ENCODE measurements around the gene GJD3. TPM values are rescaled to one million over a fixed set of nuclear protein-coding genes. Genes with fewer than 3 reads are reported as not detected.

GJD3 gene
- total RNA-seq, 1 experiment from 2014 or later: not detected

DNA sequence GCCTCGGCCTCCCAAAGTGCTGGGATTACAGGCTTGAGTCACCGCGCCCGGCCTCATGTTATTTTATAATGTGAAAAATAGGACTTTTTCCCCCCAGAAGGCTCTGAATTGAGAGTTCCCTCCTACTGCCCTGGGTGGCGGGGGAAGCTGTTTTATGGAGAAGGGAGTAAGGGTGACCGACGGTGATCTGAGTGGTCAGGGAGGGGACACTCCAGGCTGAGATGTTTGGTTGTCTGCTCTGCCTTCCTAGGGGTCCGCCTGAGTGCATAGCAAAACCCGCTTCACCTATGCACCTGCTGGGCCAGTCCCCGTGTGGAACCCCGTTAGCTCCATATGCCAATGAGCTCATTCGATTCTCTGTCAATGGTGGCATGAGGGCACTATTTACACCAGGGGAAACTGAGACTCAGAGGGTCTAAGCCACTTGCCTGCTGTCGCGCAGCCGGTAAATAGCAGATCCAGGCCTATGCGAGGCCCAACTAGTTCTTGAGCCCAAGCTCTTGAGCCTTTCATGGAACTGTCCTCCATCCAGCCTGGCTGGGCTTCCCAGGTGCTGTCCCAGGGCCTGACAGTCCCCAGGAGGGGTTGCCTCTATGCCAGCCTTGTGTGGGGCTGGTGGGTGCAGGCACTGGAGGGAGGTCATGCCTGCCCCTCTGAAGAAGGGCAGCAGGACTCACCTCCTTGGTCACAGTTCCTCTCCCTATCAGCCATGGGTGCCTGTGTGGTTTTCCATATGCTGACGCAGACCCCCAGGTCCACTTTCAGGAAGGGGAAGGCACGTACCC, 1.7 kb upstream of the GJD3 start:
- Histone ChIP-seq H3T11ph (ENCODE audit: low read length) (no peak overlapping the region), H2AFZ (ENCODE audit: low read length) (no peak overlapping the region), H3K4me2 (ENCODE audit: insufficient read depth, insufficient read length, low read length) (no peak overlapping the region), H3K14ac (ENCODE audit: insufficient read depth, low read length) (no peak overlapping the region), H4K5ac (ENCODE audit: insufficient read length, low read depth, low read length) (no peak overlapping the region), H2BK12ac (ENCODE audit: insufficient read length, low read depth, low read length) (no peak overlapping the region), H4K8ac (replicated peaks; ENCODE audit: insufficient read length, low read depth, low read length) (no peak overlapping the region), H3K4ac (ENCODE audit: low read depth, low read length) (no peak overlapping the region), H2BK5ac (ENCODE audit: insufficient read length, low read length) (no peak overlapping the region), H2BK20ac (ENCODE audit: low read depth, low read length, poor library complexity, severe bottlenecking) (no peak overlapping the region), H3K18ac (ENCODE audit: insufficient read length, low read depth, low read length) (no peak overlapping the region), H3K79me1 (ENCODE audit: insufficient read depth, low read depth, low read length, poor library complexity, severe bottlenecking) (no peaks in the 10 kb centered on the region), H2AK5ac (ENCODE audit: insufficient read length, low read length) (no peak overlapping the region), H3K23ac (ENCODE audit: insufficient read length, low read depth, low read length) (no peak overlapping the region), H3K27me3 (ENCODE audit: insufficient read depth, low read length) (peaks cover 9% of the 10 kb centered on the region; the same call in 1 of the 2 replicates), H3K9me3 (ENCODE audit: control insufficient read depth, low read depth, low read length) (no peaks in the 10 kb centered on the region), H2BK120ac (ENCODE audit: low read depth, low read length, poor library complexity, severe bottlenecking) (no peak overlapping the region), H3K4me1 (ENCODE audit: insufficient read depth, low read length) (peaks cover 3% of the 10 kb centered on the region), H3K79me2 (ENCODE audit: insufficient read depth, low read length) (no peaks in the 10 kb centered on the region), H3K23me2 (ENCODE audit: insufficient read length, low read depth, low read length, poor library complexity, severe bottlenecking) (peaks cover 10% of the 10 kb centered on the region), H3K27ac (ENCODE audit: insufficient read length, low read depth, low read length) (no peak overlapping the region), H4K20me1 (ENCODE audit: control insufficient read depth, insufficient read depth, insufficient read length) (no peaks in the 10 kb centered on the region), H2BK15ac (ENCODE audit: low read depth, low read length) (no peak overlapping the region), H4K91ac (ENCODE audit: insufficient read length, low read depth, low read length) (no peak overlapping the region), H3K56ac (ENCODE audit: insufficient read length, low read depth, low read length) (no peak overlapping the region), H3K9ac (ENCODE audit: extremely low read depth, insufficient read length, low read length) (no peak overlapping the region)
- H3K36me3 Mint-ChIP-seq (ENCODE audit: insufficient read depth in 1 of 3, low read depth in 3 of 3): peaks cover 0 to 1% (median under 1%) of the 10 kb centered on the region in 3 experiments; a peak in 3 of 7 replicates
- peaks cover 1 to 2% of the 10 kb centered on the region in 2 experiments; a peak in 4 of 5 replicates for H3K9me3 Mint-ChIP-seq
- H3K4me3 Mint-ChIP-seq: no peak overlapping the region
- TF ChIP-seq CTCF (conservative IDR thresholded peaks at IDR 0.05): no peak
- peaks cover 16 to 31% of the 10 kb centered on the region in 2 experiments for H3K4me1 Mint-ChIP-seq
- no peak for DNase-seq
- peaks cover 34% of the 10 kb centered on the region for H3K27me3 Mint-ChIP-seq (ENCODE audit: low read depth)
- no CpG with 5 or more reads among the region's 18 CpGs for WGBS (ENCODE audit: extremely low coverage, insufficient read length, low lambda C conversion rate)
- H3K27ac Mint-ChIP-seq: no peak overlapping the region
